HepG2 (cell line): Measurements from ENCODE around the gene RHOC. TPM values are rescaled to one million over a fixed set of nuclear protein-coding genes. Genes with fewer than 3 reads are reported as not detected.

Experiments
- CAMTA2 ChIP-seq: sonication (generic); formaldehyde crosslinking; IDR thresholded peaks from 2 replicates; pipeline ENCODE4 v1.4.0; 2020; ENCODE audit warnings: mild to moderate bottlenecking, missing genetic modification reagents, borderline replicate concordance
- CEBPB ChIP-seq: IDR thresholded peaks from 2 replicates; pipeline ENCODE4 v1.6.1; 2011; ENCODE audit warnings: low read depth, low read length, improper control_type of control experiment, borderline replicate concordance
- CTCF ChIP-seq: sonication (generic); formaldehyde crosslinking; IDR thresholded peaks from 2 replicates; pipeline ENCODE4 v1.5.0; 2020; ENCODE audit warnings: mild to moderate bottlenecking, missing genetic modification reagents, moderate library complexity
- ELF1 ChIP-seq: sonication (generic); formaldehyde crosslinking; IDR thresholded peaks from 2 replicates; pipeline ENCODE4 v1.4.0; 2020; ENCODE audit warnings: missing genetic modification reagents
- ETV5 ChIP-seq: IDR thresholded peaks from 2 replicates; pipeline ENCODE4 v1.6.1; 2018; ENCODE audit warnings: missing biosample characterization, missing genetic modification reagents, inconsistent platforms, borderline replicate concordance
- REPIN1 ChIP-seq: sonication (generic); formaldehyde crosslinking; IDR thresholded peaks from 2 replicates; pipeline ENCODE4 v1.8.0; 2022; ENCODE audit warnings: missing genetic modification reagents, low read depth, mild to moderate bottlenecking, borderline replicate concordance
- SMC3 ChIP-seq: IDR thresholded peaks from 2 replicates; pipeline ENCODE4 v1.6.1; 2011; ENCODE audit warnings: low read length, improper control_type of control experiment
- ZNF367 ChIP-seq: sonication (generic); formaldehyde crosslinking; IDR thresholded peaks from 2 replicates; pipeline ENCODE4 v1.4.0; 2020; ENCODE audit warnings: missing genetic modification reagents, borderline replicate concordance
- ZNF432 ChIP-seq: sonication (generic); formaldehyde crosslinking; IDR thresholded peaks from 2 replicates; pipeline ENCODE4 v1.5.0; 2020; ENCODE audit warnings: missing genetic modification reagents, mild to moderate bottlenecking, borderline replicate concordance
- ZNF710 ChIP-seq: sonication (generic); formaldehyde crosslinking; IDR thresholded peaks from 2 replicates; pipeline ENCODE4 v1.5.0; 2020; ENCODE audit warnings: mild to moderate bottlenecking, missing genetic modification reagents, borderline replicate concordance
- polyA plus RNA-seq, 8 experiments: library from polyadenylated mRNA; depleted of rRNA in 3 of 8; stranded (reverse) in 7 of 8; unstranded in 1 of 8; fragments of >200 nt; fragmentation: Illumina TruSeq in 4 of 8; extraction: Trizol in 4 of 8; gene quantifications; 2 replicates each; pipeline versions ENCODE4 v1.2.1 to v1.2.3, GENCODE V29; 2011 to 2016; ENCODE audit warnings: low read depth in 4 of 8, missing spikeins in 1 of 8, mixed read lengths in 1 of 8; ENCODE audit not compliant: insufficient read depth in 1 of 8
- total RNA-seq, 5 experiments: library from RNA; depleted of rRNA; stranded (reverse); fragments of >200 nt; fragmentation: Illumina TruSeq; extraction: Trizol; gene quantifications; 2 replicates each; pipeline ENCODE4 v1.2.3, GENCODE V29; 2016; ENCODE audit warnings: low read depth in 1 of 5

Gene RHOC
- total and polyA plus RNA-seq, 2 of the 13 experiments (the other 11 are each of a cell fraction or from before 2014, with no cell fraction given), result 64.3 to 182 TPM

- 0 out of 2 replicates have a peak, but pooled peaks have one; percentile 53 for TF ChIP-seq ZNF710 (CRISPR knock-in tag)
- TF ChIP-seq CTCF, result peak; percentile 55
- 0 out of 2 replicates have a peak, but pooled peaks have one; percentile 38 for TF ChIP-seq CAMTA2 (CRISPR knock-in tag)
- TF ChIP-seq ELF1 (CRISPR knock-in tag), result peak; percentile 38; the same call in 1 of the 2 replicates
- 0 out of 2 replicates have a peak, but pooled peaks have one; percentile 11 for TF ChIP-seq ETV5
- TF ChIP-seq ZNF367, result no peak
- no peak for TF ChIP-seq ZNF432 (CRISPR knock-in tag)
- peak; percentile 39; the same call in 1 of the 2 replicates for TF ChIP-seq SMC3
- TF ChIP-seq REPIN1 (CRISPR knock-in tag), result no peak
- TF ChIP-seq CEBPB, result no peak
- TF ChIP-seq, all 625 proteins: peak for 40
Measured at GRCh38 chr1:112673592-112674439, 33.1 kb downstream of the RHOC start (continued).
